Right lobe of liver (tissue), 6 donors: ENCODE data around the gene HSPA6. TPM values are rescaled to one million over a fixed set of nuclear protein-coding genes. Genes with fewer than 3 reads are reported as not detected.

Source experiments
- ATAC-seq, 4 donors: fragments of 200-7000 bp; cut with Tn5 transposase; one replicate each; pipeline ENCODE4 v1.9.1; 2020; ENCODE audit warnings: mild to moderate bottlenecking in 4 of 4, moderate library complexity in 4 of 4
- DNase-seq, 3 donors: peaks; one replicate each; pipeline ENCODE4 v3.0.0-alpha.2; 2020
- H3K27ac ChIP-seq, 3 donors: fragments of 200-600 bp; one replicate each; pipeline ENCODE4 v1.8.0; 2022
- H3K27me3 ChIP-seq, 2 donors: fragments of 200-600 bp; one replicate each; pipeline ENCODE4 v1.8.0; 2022
- H3K36me3 ChIP-seq, 4 donors: fragments of 200-600 bp; sonication (generic) in 1 of 4; one replicate each; pipeline versions ENCODE4 v1.5.1 to v1.8.0; 2017 to 2022; ENCODE audit warnings: control low read depth in 1 of 4
- H3K4me1 ChIP-seq, 4 donors: fragments of 200-600 bp; sonication (generic) in 1 of 4; one replicate each; pipeline versions ENCODE4 v1.5.1 to v1.8.0; 2017 to 2022; ENCODE audit warnings: control low read depth in 1 of 4
- H3K4me3 ChIP-seq, 3 donors: fragments of 200-600 bp; one replicate each; pipeline ENCODE4 v1.8.0; 2022
- H3K9me3 ChIP-seq, 4 donors: fragments of 200-600 bp; sonication (generic) in 1 of 4; one replicate each; pipeline versions ENCODE4 v1.5.1 to v1.8.0; 2017 to 2022; ENCODE audit warnings: control low read depth in 1 of 4
- POLR2A ChIP-seq: fragments of 450-650 bp; IDR thresholded peaks from one replicate; pipeline ENCODE4 v1.6.1; 2017; ENCODE audit warnings: antibody characterized with exemption, mild to moderate bottlenecking
- WGBS: methylation state at CpG from one replicate; pipeline ENCODE4 v1.1.6; 2018; ENCODE audit warnings: low coverage, low lambda C conversion rate; ENCODE audit not compliant: insufficient coverage; ENCODE audit errors: missing lambda C conversion rate; 5-methylcytosine and 5-hydroxymethylcytosine counted together
- intact Hi-C, 2 donors: fragments of 100-400 bp; cut with DNase I; formaldehyde crosslinking; loops; one replicate each; pipeline versions ENCODE4 v1.11.2 to v1.14.1; 2022
- total RNA-seq, 6 experiments: library from RNA; depleted of rRNA in 2 of 6; stranded (reverse); fragments of >200 nt in 2 of 6; fragmentation: NEBNext Ultra II Directional in 3 of 6; extraction: Animal tissue kit (Norgen Biotek cat#: 25700) in 3 of 6; gene quantifications; one replicate each; pipeline versions ENCODE4 v1.1.0 to v1.2.4, GENCODE V29; 2016 to 2023
- TF ChIP-seq, protein P1 (sequence below), 4 donors: fragments of 200-600 bp in 3 of 4; fragments of 450-650 bp in 1 of 4; IDR thresholded peaks; one replicate each; pipeline versions ENCODE4 v1.5.1 to v1.8.0; 2016 to 2022; ENCODE audit warnings: antibody characterized with exemption in 4 of 4, mild to moderate bottlenecking in 2 of 4
- donor health status: DM: no; HTN: yes; CAD: no.
- donor health status: DM: no; HTN: no; CAD: no.
- donor health status: DM: no; HTN: no; CAD: no.
- donor health status: DM: no; HTN: yes; CAD: no.
- donor health status: DM: no; HTN: yes; CAD: no.

HSPA6 gene
- total RNA-seq, 6 experiments from 2014 or later: 0.59 to 3.1 (median 1.6) TPM

DNA sequence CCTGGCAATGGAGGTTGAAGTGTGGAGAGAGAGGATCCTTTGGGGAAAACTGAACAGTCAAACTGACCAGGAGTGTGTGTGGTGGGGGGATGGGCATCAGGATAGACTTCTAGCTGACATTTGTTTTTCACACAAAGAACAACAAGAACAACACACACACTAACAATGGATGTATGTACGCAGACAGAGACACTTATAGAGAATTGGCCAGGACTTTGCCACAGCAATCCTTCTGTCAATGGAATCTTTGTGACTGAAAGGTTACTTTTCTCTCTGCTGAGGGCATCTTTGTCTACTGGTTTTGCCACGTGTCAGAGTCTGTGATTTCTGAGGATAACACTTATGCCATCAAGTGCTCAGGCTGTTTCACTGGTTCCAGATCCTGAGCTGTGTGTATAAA lies 31.5 kb upstream of the HSPA6 start:
- Histone ChIP-seq H3K36me3 (no peaks in the 10 kb centered on the region), H3K4me3 (no peak overlapping the region), H3K4me1 (no peaks in the 10 kb centered on the region), H3K27me3 (no peaks in the 10 kb centered on the region), H3K27ac (no peak overlapping the region), H3K9me3 (no peaks in the 10 kb centered on the region)
- TF ChIP-seq, protein P1, sequence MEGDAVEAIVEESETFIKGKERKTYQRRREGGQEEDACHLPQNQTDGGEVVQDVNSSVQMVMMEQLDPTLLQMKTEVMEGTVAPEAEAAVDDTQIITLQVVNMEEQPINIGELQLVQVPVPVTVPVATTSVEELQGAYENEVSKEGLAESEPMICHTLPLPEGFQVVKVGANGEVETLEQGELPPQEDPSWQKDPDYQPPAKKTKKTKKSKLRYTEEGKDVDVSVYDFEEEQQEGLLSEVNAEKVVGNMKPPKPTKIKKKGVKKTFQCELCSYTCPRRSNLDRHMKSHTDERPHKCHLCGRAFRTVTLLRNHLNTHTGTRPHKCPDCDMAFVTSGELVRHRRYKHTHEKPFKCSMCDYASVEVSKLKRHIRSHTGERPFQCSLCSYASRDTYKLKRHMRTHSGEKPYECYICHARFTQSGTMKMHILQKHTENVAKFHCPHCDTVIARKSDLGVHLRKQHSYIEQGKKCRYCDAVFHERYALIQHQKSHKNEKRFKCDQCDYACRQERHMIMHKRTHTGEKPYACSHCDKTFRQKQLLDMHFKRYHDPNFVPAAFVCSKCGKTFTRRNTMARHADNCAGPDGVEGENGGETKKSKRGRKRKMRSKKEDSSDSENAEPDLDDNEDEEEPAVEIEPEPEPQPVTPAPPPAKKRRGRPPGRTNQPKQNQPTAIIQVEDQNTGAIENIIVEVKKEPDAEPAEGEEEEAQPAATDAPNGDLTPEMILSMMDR (IDR thresholded peaks at IDR 0.05): no peak
- no peak for TF ChIP-seq POLR2A
- DNase-seq (no peak), ATAC-seq (no peak)
- intact Hi-C loops: no loop called here
- 78% methylated on average over 2 of the region's 2 CpGs for WGBS

- Histone ChIP-seq H3K9me3 (no peaks in the 10 kb centered on the region), H3K36me3 (no peaks in the 10 kb centered on the region), H3K4me1 (no peaks in the 10 kb centered on the region), H3K4me3 (no peak overlapping the region), H3K27ac (no peak overlapping the region), H3K27me3 (no peaks in the 10 kb centered on the region)
- intact Hi-C loops: no loop called here
- ATAC-seq: no peak
- WGBS: 0% methylated on average over 1 of the region's 3 CpGs
- DNase-seq: no peak
- no peak for TF ChIP-seq POLR2A
- TF ChIP-seq, protein P1 (IDR thresholded peaks at IDR 0.05): no peak
Measured at GRCh38 chr1:161494091-161494735, 30.1 kb upstream of the HSPA6 start.

DNA sequence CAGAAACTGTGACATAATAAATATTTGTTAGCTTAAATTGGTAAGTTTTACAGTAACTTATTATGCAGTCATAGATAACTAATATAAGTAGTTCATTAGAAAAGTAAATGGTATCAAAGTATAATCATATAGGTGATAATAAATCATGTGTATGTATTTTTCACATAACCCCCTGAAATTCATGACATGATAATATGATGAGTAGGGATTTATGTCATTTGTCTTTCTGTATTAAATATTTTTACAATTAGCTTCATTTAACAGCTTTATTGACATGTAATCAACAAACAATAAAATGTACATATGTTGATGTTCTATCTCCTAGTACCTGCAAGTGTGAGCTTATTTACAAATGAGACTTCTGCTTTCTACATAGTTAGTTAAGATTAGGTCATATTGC lies 28.9 kb upstream of the HSPA6 start:
- no peak for DNase-seq
- Histone ChIP-seq H3K4me1 (no peaks in the 10 kb centered on the region), H3K9me3 (no peaks in the 10 kb centered on the region), H3K36me3 (no peaks in the 10 kb centered on the region), H3K27ac (no peak overlapping the region), H3K4me3 (no peak overlapping the region), H3K27me3 (no peaks in the 10 kb centered on the region)
- TF ChIP-seq, protein P1 (IDR thresholded peaks at IDR 0.05): no peak
- no peak for TF ChIP-seq POLR2A
- intact Hi-C loops: no loop called here
- ATAC-seq: no peak

GRCh38 chr1:161497961-161498360 lies 26.4 kb upstream of the HSPA6 start:
- DNase-seq (no peak), ATAC-seq (no peak)
- 55% methylated on average over 1 of the region's 1 CpG for WGBS
- H3K27ac ChIP-seq: no peak overlapping the region
- no peak overlapping the region for H3K4me3 ChIP-seq
- H3K4me1 ChIP-seq: no peaks in the 10 kb centered on the region
- intact Hi-C loops: no loop called here
- H3K9me3 ChIP-seq: no peaks in the 10 kb centered on the region
- TF ChIP-seq POLR2A: no peak
- TF ChIP-seq, protein P1 (IDR thresholded peaks at IDR 0.05): no peak
- H3K27me3 ChIP-seq: no peaks in the 10 kb centered on the region
- no peaks in the 10 kb centered on the region for H3K36me3 ChIP-seq

DNA sequence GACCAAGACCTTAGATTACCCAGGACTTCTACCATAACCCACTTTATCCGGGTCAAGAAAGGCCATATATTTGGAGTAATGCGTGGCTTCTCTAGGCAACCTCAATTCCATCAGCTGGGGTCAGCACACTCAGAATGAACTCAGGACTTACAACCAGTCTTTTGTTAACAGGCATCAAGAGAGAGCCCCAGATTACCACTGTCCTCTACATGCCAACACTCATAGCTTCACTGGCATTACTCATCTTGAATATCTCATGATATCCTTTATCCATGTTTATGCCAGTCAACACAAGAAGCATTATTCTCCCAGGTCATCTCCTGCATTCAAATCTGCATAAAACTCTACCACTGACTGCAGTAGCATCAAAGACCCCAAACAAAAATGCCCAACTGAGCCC lies 25.7 kb upstream of the HSPA6 start:
- H3K36me3 ChIP-seq: no peaks in the 10 kb centered on the region
- no peak for ATAC-seq
- no peak for DNase-seq
- TF ChIP-seq POLR2A: no peak
- TF ChIP-seq, protein P1 (IDR thresholded peaks at IDR 0.05): no peak
- no peaks in the 10 kb centered on the region for H3K9me3 ChIP-seq
- no peak overlapping the region for H3K4me3 ChIP-seq
- 76% methylated on average over 2 of the region's 2 CpGs for WGBS
- H3K27me3 ChIP-seq: no peaks in the 10 kb centered on the region
- H3K4me1 ChIP-seq: no peaks in the 10 kb centered on the region
- intact Hi-C loops: no loop called here
- H3K27ac ChIP-seq: no peak overlapping the region
